H1 (cell line): ENCODE measurements around the gene TAAR9. TPM values are rescaled to one million over a fixed set of nuclear protein-coding genes. Genes with fewer than 3 reads are reported as not detected.

Experiments used
- CTCF ChIA-PET: fragments of 300-600 bp; sonication (Branson Sonifier 250); formaldehyde crosslinking; loops from one replicate; lab custom pipeline; 2021; ENCODE audit not compliant: partially characterized antibody; lab: Charles Lee
- POLR2A ChIA-PET: fragments of 300-600 bp; sonication (Branson Sonifier 250); formaldehyde crosslinking; loops from one replicate; lab custom pipeline; 2021; ENCODE audit warnings: inconsistent platforms; ENCODE audit not compliant: partially characterized antibody; lab: Charles Lee
- DNase-seq, 2 experiments: peaks; one replicate each; pipeline versions ENCODE4 v3.0.0 to v3.0.0-alpha.2; 2010 to 2022; ENCODE audit warnings: low spot score in 2 of 2, low read depth in 1 of 2, mixed read lengths in 1 of 2
- FAIRE-seq: peaks from 2 replicates; lab custom pipeline; 2011; peaks lifted over from hg19 to GRCh38; lab: Jason Lieb, UNC
- H2AFZ ChIP-seq: 2 replicates; pipeline ENCODE4 v1.8.1; 2012; ENCODE audit warnings: low read length, inconsistent platforms
- H2AK5ac ChIP-seq: 2 replicates; pipeline ENCODE4 v1.6.1; 2013; ENCODE audit warnings: low read depth, low read length
- H2BK120ac ChIP-seq: replicated peaks from 2 replicates; pipeline ENCODE3; 2013; ENCODE audit warnings: low read depth, low read length, inconsistent platforms
- H2BK12ac ChIP-seq: 2 replicates; pipeline ENCODE4 v1.6.1; 2013; ENCODE audit warnings: low read depth, low read length
- H2BK15ac ChIP-seq: 2 replicates; pipeline ENCODE4 v1.6.1; 2013; ENCODE audit warnings: low read length
- H2BK20ac ChIP-seq: 2 replicates; pipeline ENCODE4 v1.6.1; 2013; ENCODE audit warnings: low read length
- H2BK5ac ChIP-seq: 2 replicates; pipeline ENCODE4 v1.6.1; 2013; ENCODE audit warnings: low read depth, low read length
- H3K14ac ChIP-seq: 2 replicates; pipeline ENCODE4 v1.6.1; 2013; ENCODE audit warnings: inconsistent platforms; ENCODE audit not compliant: insufficient read length
- H3K18ac ChIP-seq: 2 replicates; pipeline ENCODE4 v1.6.1; 2013; ENCODE audit warnings: low read length; ENCODE audit errors: extremely low read depth
- H3K23ac ChIP-seq: 2 replicates; pipeline ENCODE4 v1.6.1; 2013; ENCODE audit warnings: inconsistent platforms; ENCODE audit not compliant: insufficient read length
- H3K23me2 ChIP-seq: 2 replicates; pipeline ENCODE4 v1.6.1; 2013; ENCODE audit warnings: low read depth, low read length
- H3K27ac ChIP-seq: 2 replicates; pipeline ENCODE4 v1.6.1; 2011; ENCODE audit warnings: low read depth, low read length, inconsistent platforms
- H3K27me3 ChIP-seq, 4 experiments: replicated peaks in 1 of 4; 1 replicate in 1 of 4; 2 replicates in 3 of 4; pipeline versions ENCODE4 v1.6.1 to v1.8.1; 2011 to 2013; ENCODE audit warnings: low read length in 3 of 4, mild to moderate bottlenecking in 3 of 4, inconsistent platforms in 2 of 4, mixed read lengths in 2 of 4, moderate library complexity in 1 of 4; ENCODE audit not compliant: control insufficient read depth in 3 of 4, insufficient read depth in 3 of 4; ENCODE audit errors: extremely low read depth in 1 of 4
- H3K36me3 ChIP-seq, 4 experiments: 2 replicates each; pipeline versions ENCODE4 v1.6.1 to v1.8.1; 2011 to 2013; ENCODE audit warnings: mild to moderate bottlenecking in 4 of 4, low read length in 3 of 4, moderate library complexity in 2 of 4, control low read depth in 1 of 4, inconsistent platforms in 1 of 4; ENCODE audit not compliant: insufficient read depth in 4 of 4, control insufficient read depth in 2 of 4
- H3K4ac ChIP-seq: replicated peaks from 2 replicates; pipeline ENCODE3; 2013; ENCODE audit warnings: low read length, low read depth, mixed read lengths, inconsistent platforms; ENCODE audit not compliant: insufficient read length
- H3K4me1 ChIP-seq, 4 experiments: replicated peaks in 1 of 4; 1 replicate in 1 of 4; 2 replicates in 3 of 4; pipeline versions ENCODE4 v1.6.1 to v1.8.1; 2011 to 2013; ENCODE audit warnings: low read length in 3 of 4, inconsistent platforms in 2 of 4, mixed read lengths in 1 of 4; ENCODE audit not compliant: insufficient read depth in 4 of 4, control insufficient read depth in 3 of 4
- H3K4me2 ChIP-seq, 2 experiments: 2 replicates each; pipeline versions ENCODE4 v1.6.1 to v1.8.1; 2011 to 2013; ENCODE audit warnings: low read depth in 2 of 2, low read length in 2 of 2, control low read depth in 1 of 2, inconsistent platforms in 1 of 2, mild to moderate bottlenecking in 1 of 2; ENCODE audit not compliant: insufficient read depth in 1 of 2
- H3K4me3 ChIP-seq, 4 experiments: fragments of 200-600, 300-600 bp in 1 of 4; sonication (generic), shearing (Covaris generic), sonication (Bioruptor Twin) in 1 of 4; 2 replicates each; pipeline versions ENCODE4 v1.5.1 to v1.8.1; 2011 to 2016; ENCODE audit warnings: low read length in 4 of 4, low read depth in 3 of 4, control low read depth in 2 of 4, inconsistent platforms in 2 of 4, mild to moderate bottlenecking in 2 of 4, mixed read lengths in 1 of 4, moderate library complexity in 1 of 4; ENCODE audit not compliant: insufficient read depth in 2 of 4; ENCODE audit errors: extremely low read depth in 1 of 4
- H3K56ac ChIP-seq: replicated peaks from 2 replicates; pipeline ENCODE3; 2013; ENCODE audit warnings: low read depth, mild to moderate bottlenecking, mixed read lengths, low read length, inconsistent platforms; ENCODE audit not compliant: insufficient read length
- H3K79me1 ChIP-seq: 2 replicates; pipeline ENCODE4 v1.6.1; 2013; ENCODE audit warnings: low read depth, low read length, control low read depth
- H3K79me2 ChIP-seq, 2 experiments: 2 replicates each; pipeline versions ENCODE4 v1.6.1 to v1.8.1; 2012 to 2013; ENCODE audit warnings: low read length in 2 of 2, mild to moderate bottlenecking in 2 of 2, inconsistent platforms in 1 of 2; ENCODE audit not compliant: insufficient read depth in 2 of 2, control insufficient read depth in 1 of 2
- H3K9ac ChIP-seq, 4 experiments: replicated peaks in 1 of 4; 1 replicate in 1 of 4; 2 replicates in 3 of 4; pipeline versions ENCODE4 v1.6.1 to v1.8.1; 2011 to 2013; ENCODE audit warnings: low read depth in 3 of 4, low read length in 3 of 4, control low read depth in 2 of 4, mild to moderate bottlenecking in 2 of 4, moderate library complexity in 2 of 4, inconsistent platforms in 1 of 4; ENCODE audit errors: extremely low read depth in 1 of 4
- H3K9me3 ChIP-seq, 2 experiments: 2 replicates each; pipeline versions ENCODE4 v1.6.1 to v1.8.1; 2012 to 2013; ENCODE audit warnings: mild to moderate bottlenecking in 2 of 2, moderate library complexity in 2 of 2, control low read depth in 1 of 2, inconsistent platforms in 1 of 2, low read depth in 1 of 2, low read length in 1 of 2, mixed read lengths in 1 of 2; ENCODE audit not compliant: insufficient read depth in 2 of 2
- H4K20me1 ChIP-seq, 2 experiments: replicated peaks in 1 of 2; 2 replicates each; pipeline versions ENCODE3 to v1.8.1; 2011 to 2013; ENCODE audit warnings: inconsistent platforms in 2 of 2, low read length in 2 of 2, mild to moderate bottlenecking in 1 of 2; ENCODE audit not compliant: insufficient read depth in 2 of 2, control insufficient read depth in 1 of 2
- H4K5ac ChIP-seq: 2 replicates; pipeline ENCODE4 v1.6.1; 2013; ENCODE audit warnings: low read length, low read depth, mixed read lengths, inconsistent platforms; ENCODE audit not compliant: insufficient read length
- H4K8ac ChIP-seq: 2 replicates; pipeline ENCODE4 v1.8.0; 2013; ENCODE audit warnings: mild to moderate bottlenecking, moderate library complexity, low read length, inconsistent platforms; ENCODE audit not compliant: insufficient read depth; ENCODE audit errors: extremely low read depth
- H4K91ac ChIP-seq: replicated peaks from 2 replicates; pipeline ENCODE3; 2013; ENCODE audit warnings: low read length, mixed read lengths, inconsistent platforms; ENCODE audit not compliant: insufficient read length
- BCL11A ChIP-seq, 2 experiments: IDR thresholded peaks; one replicate each; pipeline ENCODE4 v1.6.1; 2011; ENCODE audit warnings: low read depth in 2 of 2, low read length in 2 of 2, mild to moderate bottlenecking in 2 of 2
- PHF8 ChIP-seq: fragments of 200-600 bp; sonication (generic); conservative IDR thresholded peaks from 2 replicates; pipeline ENCODE4 v1.7.1; 2012; ENCODE audit warnings: low read depth, mild to moderate bottlenecking, inconsistent platforms, low read length, moderate library complexity
- RAD21 ChIP-seq, 2 experiments: IDR thresholded peaks in 1 of 2; conservative IDR thresholded peaks in 1 of 2; 2 replicates each; pipeline ENCODE4 v1.6.1; 2011; ENCODE audit warnings: low read depth in 2 of 2, low read length in 2 of 2, improper control_type of control experiment in 1 of 2, inconsistent platforms in 1 of 2, mild to moderate bottlenecking in 1 of 2, moderate library complexity in 1 of 2
- WGBS, 2 experiments: shearing (Covaris generic) in 1 of 2; methylation state at CpG; one replicate each; pipeline versions ENCODE4 v1.1.6 to v1.1.7; 2013 to 2015; ENCODE audit warnings: low lambda C conversion rate in 2 of 2, mixed read lengths in 2 of 2, inconsistent platforms in 1 of 2, low coverage in 1 of 2, missing lambda C conversion rate in 1 of 2; ENCODE audit not compliant: insufficient replicate concordance in 2 of 2, insufficient coverage in 1 of 2, insufficient read length in 1 of 2; ENCODE audit errors: extremely low coverage in 1 of 2, missing lambda C conversion rate in 1 of 2; 5-methylcytosine and 5-hydroxymethylcytosine counted together
- polyA plus RNA-seq, 7 experiments: library from polyadenylated mRNA; depleted of rRNA in 3 of 7; stranded (reverse) in 5 of 7; unstranded in 2 of 7; fragments of >200 nt in 5 of 7; fragments of 200-250 nt in 2 of 7; gene quantifications; 1 replicate in 5 of 7; 2 replicates in 1 of 7; 4 replicates in 1 of 7; pipeline versions ENCODE4 v1.2.1 to v1.2.3, GENCODE V29; 2011 to 2013; ENCODE audit warnings: missing spikeins in 2 of 7, mixed read lengths in 2 of 7
- total RNA-seq: library from RNA; stranded (reverse); fragmentation: NEBNext Ultra II Directional; extraction: Animal tissue kit (Norgen Biotek cat#: 25700); gene quantifications from 2 replicates; pipeline ENCODE4 v1.2.1, GENCODE V29; 2021
- TF ChIP-seq, protein P1 (sequence below), 3 experiments: IDR thresholded peaks; 1 replicate in 2 of 3; 2 replicates in 1 of 3; pipeline versions ENCODE4 v1.5.1 to v1.6.1; 2011; ENCODE audit warnings: low read length in 3 of 3, mild to moderate bottlenecking in 3 of 3, inconsistent platforms in 2 of 3, low read depth in 1 of 3, moderate library complexity in 1 of 3; ENCODE audit not compliant: insufficient read depth in 1 of 3; ENCODE audit errors: control extremely low read depth in 1 of 3
- TF ChIP-seq, protein P2 (sequence below): IDR thresholded peaks from 2 replicates; pipeline ENCODE4 v1.6.1; 2012; ENCODE audit warnings: low read length, inconsistent platforms

The TAAR9 gene
- total and polyA plus RNA-seq, 2 of the 8 experiments (the other 6 are each of a cell fraction or from before 2014, with no cell fraction given) = not detected

- no peak overlapping the region for H3K14ac ChIP-seq
- H3K56ac ChIP-seq = no peak overlapping the region
- FAIRE-seq = no peak
- no peak overlapping the region for H2BK20ac ChIP-seq
- no peaks in the 10 kb centered on the region for H3K79me1 ChIP-seq
- H3K23ac ChIP-seq = no peak overlapping the region
- H3K9ac ChIP-seq = no peak overlapping the region; a peak in 1 of 7 replicates
- DNase-seq = peak in 1 of 2 experiments; percentile 77
- H4K20me1 ChIP-seq = no peaks in the 10 kb centered on the region
- 44% methylated on average over 9 of the region's 9 CpGs; no CpG with 5 or more reads in 1 of the 2 experiments for WGBS, 2 experiments
- TF ChIP-seq, protein P1, sequence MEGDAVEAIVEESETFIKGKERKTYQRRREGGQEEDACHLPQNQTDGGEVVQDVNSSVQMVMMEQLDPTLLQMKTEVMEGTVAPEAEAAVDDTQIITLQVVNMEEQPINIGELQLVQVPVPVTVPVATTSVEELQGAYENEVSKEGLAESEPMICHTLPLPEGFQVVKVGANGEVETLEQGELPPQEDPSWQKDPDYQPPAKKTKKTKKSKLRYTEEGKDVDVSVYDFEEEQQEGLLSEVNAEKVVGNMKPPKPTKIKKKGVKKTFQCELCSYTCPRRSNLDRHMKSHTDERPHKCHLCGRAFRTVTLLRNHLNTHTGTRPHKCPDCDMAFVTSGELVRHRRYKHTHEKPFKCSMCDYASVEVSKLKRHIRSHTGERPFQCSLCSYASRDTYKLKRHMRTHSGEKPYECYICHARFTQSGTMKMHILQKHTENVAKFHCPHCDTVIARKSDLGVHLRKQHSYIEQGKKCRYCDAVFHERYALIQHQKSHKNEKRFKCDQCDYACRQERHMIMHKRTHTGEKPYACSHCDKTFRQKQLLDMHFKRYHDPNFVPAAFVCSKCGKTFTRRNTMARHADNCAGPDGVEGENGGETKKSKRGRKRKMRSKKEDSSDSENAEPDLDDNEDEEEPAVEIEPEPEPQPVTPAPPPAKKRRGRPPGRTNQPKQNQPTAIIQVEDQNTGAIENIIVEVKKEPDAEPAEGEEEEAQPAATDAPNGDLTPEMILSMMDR (IDR thresholded peaks at IDR 0.05; ENCODE audit: control extremely low read depth in 1 of 3, insufficient read depth in 1 of 3, low read depth in 1 of 3, low read length in 3 of 3) = peak in 2 of 3 experiments; percentile 64 to 71; a peak in 3 of 4 replicates
- TF ChIP-seq RAD21 (IDR thresholded peaks at IDR 0.05 in 1 of 2, conservative IDR thresholded peaks at IDR 0.05 in 1 of 2; ENCODE audit: low read depth in 2 of 2, low read length in 2 of 2) (peak; percentile 85), PHF8 (no peak), BCL11A (IDR thresholded peaks at IDR 0.05; ENCODE audit: low read depth in 2 of 2, low read length in 2 of 2) (no peak)
- TF ChIP-seq, protein P2, sequence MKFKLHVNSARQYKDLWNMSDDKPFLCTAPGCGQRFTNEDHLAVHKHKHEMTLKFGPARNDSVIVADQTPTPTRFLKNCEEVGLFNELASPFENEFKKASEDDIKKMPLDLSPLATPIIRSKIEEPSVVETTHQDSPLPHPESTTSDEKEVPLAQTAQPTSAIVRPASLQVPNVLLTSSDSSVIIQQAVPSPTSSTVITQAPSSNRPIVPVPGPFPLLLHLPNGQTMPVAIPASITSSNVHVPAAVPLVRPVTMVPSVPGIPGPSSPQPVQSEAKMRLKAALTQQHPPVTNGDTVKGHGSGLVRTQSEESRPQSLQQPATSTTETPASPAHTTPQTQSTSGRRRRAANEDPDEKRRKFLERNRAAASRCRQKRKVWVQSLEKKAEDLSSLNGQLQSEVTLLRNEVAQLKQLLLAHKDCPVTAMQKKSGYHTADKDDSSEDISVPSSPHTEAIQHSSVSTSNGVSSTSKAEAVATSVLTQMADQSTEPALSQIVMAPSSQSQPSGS = no peak
- H3K23me2 ChIP-seq = no peaks in the 10 kb centered on the region
- H3K4me1 ChIP-seq = peaks cover 0 to 2% (median 0%) of the 10 kb centered on the region in 4 experiments; a peak in 2 of 7 replicates
- peak overlapping the region; percentile 99 for H2AFZ ChIP-seq
- peak overlapping the region in 1 of 4 experiments; percentile 38; a peak in 1 of 8 replicates for H3K4me3 ChIP-seq
- peak overlapping the region; percentile 43; the same call in 1 of the 2 replicates for H4K8ac ChIP-seq
- H4K5ac ChIP-seq = no peak overlapping the region
- H3K4me2 ChIP-seq = peak overlapping the region in 1 of 2 experiments; percentile 43; a peak in 2 of 4 replicates
- H2BK15ac ChIP-seq = no peak overlapping the region
- no peaks in the 10 kb centered on the region for H3K79me2 ChIP-seq
- H3K18ac ChIP-seq = no peak overlapping the region
- H3K27me3 ChIP-seq = no peaks in the 10 kb centered on the region
- H3K9me3 ChIP-seq = no peaks in the 10 kb centered on the region
- ChIA-PET CTCF (interaction anchor here (0.6 to 2.6 kb wide), 25 partner anchors 10 to 1467 kb away, joined by 3 to 15 read pairs (median 3); no protein-coding TSS in a partner anchor), POLR2A (interaction anchor here (0.6 to 1.8 kb wide), 2 partner anchors 284 to 290 kb away, joined by 3 read pairs; partner anchors contain the start of gene RPS12)
- no peak overlapping the region for H3K4ac ChIP-seq
- no peak overlapping the region for H2BK120ac ChIP-seq
- no peak overlapping the region for H2BK5ac ChIP-seq
- no peak overlapping the region for H2AK5ac ChIP-seq
- H2BK12ac ChIP-seq = no peak overlapping the region
- H3K27ac ChIP-seq = no peak overlapping the region
- no peaks in the 10 kb centered on the region for H3K36me3 ChIP-seq
- no peak overlapping the region for H4K91ac ChIP-seq
These were observed 7.6 kb upstream of the TAAR9 start for GRCh38 chr6:132530293-132530974.
